SH-SY5Y (cell line): Measurements from ENCODE around the gene GSTT2.
"Not testable (repeated sequence)": the region's sequence is repeated elsewhere in the genome, so short reads cannot be mapped to it uniquely, and the experiment has no call there.

ENCODE experiments used
- GATA2 ChIP-seq: IDR thresholded peaks from 2 replicates; pipeline ENCODE4 v1.6.1; 2011; ENCODE audit warnings: mild to moderate bottlenecking, low read depth, low read length
- GATA3 ChIP-seq: IDR thresholded peaks from 2 replicates; pipeline ENCODE4 v1.6.1; 2011; ENCODE audit warnings: low read depth, mild to moderate bottlenecking, low read length, moderate library complexity

The GSTT2 gene

DNA sequence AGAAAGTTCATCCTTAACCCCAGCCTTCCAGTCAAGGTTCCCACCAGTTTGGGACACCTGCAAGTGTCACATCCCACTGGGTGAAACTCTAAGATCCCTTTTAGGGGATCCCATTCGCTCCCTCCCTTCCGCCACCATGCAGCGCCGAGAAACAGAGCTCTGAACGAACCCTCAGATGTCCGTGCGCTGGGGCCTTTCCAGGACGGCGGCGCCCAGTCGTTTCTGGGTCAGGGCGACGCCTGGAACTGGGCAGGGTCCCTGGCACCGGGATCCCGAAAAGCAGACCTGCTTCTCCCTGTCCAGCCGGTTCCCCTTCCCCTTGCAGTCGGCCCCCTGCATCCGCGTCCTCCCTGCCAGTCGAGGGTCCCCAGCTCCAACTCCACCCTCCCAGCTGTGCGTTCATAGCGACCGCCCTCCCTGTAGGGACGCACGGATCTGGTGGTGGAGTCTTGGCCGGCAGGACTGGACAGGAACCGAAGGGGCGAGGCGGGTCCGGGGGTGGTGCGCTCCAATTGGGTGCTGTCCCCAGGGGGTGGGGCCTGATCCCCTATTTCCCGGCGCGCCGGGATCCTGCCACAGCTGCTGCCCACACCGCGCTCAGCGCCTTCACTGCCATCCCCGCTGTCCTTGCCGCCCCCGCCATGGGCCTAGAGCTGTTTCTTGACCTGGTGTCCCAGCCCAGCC is at the start of gene GSTT2:
Gene GSTT2, plus strand, starts transcription at position 578 of the 684 bp plus-strand sequence.
- TF ChIP-seq GATA3, GATA2: not testable (repeated sequence)

DNA sequence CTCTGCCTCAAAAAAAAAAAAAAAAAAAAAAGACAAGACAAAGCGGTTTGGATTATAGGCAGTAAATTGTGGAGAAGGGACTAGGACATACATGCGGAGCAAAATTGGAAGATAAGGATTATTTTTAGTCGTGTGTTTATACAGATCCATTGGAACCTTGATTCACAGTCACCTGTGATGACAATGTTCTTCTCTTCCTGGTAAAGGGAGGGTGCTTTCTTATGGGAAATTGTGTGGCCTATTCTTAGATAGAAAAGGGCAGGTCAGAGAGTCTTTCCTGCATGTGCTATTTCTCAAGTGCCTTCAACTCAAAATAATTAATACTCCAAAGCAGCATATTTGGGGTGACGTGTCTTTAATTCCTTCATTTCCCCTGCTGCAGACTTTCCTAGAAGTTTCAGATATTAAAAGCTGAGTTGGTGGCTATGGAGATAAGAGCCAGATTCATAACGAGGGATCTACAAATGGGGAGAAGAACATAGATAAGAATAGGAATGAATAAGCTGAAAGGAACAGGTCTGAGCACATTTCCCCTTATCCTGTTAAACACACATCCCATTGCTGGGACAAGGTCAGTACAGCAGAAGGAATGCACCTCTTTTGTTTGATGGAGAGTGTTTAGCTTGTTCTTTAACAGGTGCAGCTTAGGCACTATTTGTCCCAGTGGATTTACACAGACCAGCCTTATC is 41.5 kb upstream of the GSTT2 start:
- no peak for TF ChIP-seq GATA2
- no peak for TF ChIP-seq GATA3

DNA sequence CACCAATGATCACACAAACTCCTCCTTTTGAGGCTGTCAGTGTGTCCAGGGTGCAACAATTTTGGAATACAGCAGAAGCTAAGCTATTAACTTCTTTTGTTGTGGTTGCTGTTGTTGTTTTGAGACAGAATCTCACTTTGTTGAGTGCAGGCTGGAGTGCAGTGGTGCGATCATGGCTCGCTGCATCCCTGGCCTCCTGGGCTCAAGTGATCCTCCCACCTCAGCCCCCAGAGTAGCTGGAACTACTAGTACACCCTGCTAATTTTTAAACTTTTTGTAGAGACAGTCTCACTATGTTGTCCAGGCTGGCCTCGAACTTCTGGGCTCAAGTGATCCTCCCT is 40.9 kb upstream of the GSTT2 start:
- TF ChIP-seq GATA3 (no peak), GATA2 (no peak)

DNA sequence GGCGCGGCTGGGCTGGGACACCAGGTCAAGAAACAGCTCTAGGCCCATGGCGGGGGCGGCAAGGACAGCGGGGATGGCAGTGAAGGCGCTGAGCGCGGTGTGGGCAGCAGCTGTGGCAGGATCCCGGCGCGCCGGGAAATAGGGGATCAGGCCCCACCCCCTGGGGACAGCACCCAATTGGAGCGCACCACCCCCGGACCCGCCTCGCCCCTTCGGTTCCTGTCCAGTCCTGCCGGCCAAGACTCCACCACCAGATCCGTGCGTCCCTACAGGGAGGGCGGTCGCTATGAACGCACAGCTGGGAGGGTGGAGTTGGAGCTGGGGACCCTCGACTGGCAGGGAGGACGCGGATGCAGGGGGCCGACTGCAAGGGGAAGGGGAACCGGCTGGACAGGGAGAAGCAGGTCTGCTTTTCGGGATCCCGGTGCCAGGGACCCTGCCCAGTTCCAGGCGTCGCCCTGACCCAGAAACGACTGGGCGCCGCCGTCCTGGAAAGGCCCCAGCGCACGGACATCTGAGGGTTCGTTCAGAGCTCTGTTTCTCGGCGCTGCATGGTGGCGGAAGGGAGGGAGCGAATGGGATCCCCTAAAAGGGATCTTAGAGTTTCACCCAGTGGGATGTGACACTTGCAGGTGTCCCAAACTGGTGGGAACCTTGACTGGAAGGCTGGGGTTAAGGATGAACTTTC is 18.7 kb upstream of the GSTT2 start, which contains the start of gene GSTT2B:
Gene GSTT2B, minus strand, starts transcription at position 112 of the 688 bp plus-strand sequence. Its CDS starts 64 bp downstream, at position 48.
- not testable (repeated sequence) for TF ChIP-seq GATA2, GATA3

DNA sequence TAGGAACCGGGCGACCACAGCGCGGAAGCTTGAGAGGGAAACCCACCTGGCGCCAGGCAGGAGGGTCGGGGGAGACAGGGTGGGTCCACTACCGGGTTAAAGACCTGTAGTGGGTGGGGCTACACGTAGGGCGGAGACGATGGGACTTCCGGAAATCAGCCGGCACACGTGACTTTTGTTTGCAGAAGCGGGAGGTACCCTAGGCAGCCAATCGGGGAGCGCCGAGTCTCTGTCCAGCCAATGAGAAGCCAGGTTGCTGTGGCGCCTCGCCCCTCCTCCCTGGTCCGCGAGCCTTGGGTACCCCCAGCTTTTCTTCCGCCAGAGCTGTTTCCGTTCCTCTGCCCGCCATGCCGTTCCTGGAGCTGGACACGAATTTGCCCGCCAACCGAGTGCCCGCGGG is 13.4 kb upstream of the GSTT2 start, which contains the start of gene DDTL:
Gene DDTL, plus strand, starts transcription at position 321 of the 400 bp plus-strand sequence. Its CDS starts 27 bp downstream, at position 348.
- not testable (repeated sequence) for TF ChIP-seq GATA3, GATA2

DNA sequence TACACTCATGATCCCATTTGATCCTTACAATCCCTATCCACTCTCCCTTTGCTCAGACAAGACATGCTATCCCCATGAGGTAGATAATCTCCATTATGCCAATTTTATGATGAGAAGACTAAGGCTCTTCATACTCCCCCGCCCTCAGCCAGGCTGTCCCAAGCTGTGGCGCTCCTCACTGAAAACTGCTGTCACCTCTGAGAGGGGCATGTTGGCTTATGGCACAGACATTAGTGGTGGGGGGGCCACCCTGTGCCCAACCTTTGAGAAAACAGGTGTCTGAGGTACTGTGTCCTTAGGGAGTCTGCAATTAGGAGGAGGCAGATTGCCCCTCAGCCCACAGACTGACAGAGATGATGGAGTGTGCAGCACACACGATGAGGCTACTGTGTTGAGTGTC is 10.9 kb upstream of the GSTT2 start:
- no peak for TF ChIP-seq GATA3
- no peak for TF ChIP-seq GATA2

DNA sequence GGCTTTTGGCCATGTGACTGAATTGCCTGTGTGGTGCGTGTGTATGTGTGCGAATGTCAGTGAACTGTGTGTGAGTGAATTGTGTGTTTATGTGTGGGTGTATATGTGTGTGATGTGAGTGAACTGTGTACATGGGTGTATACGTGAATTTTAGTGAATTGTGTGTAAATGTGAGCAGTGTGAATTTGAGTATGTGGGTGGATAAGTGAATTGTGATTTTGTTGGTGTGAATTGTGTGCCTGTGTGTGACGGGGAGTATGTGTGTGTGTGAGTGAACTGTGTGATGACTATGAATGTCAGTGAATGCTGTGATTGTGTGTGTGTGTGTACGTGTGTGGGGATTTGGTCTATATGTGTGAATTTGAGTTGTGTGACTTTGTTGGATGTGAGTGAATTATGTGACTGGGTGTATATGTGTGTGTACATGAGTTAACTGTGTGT is 9.7 kb upstream of the GSTT2 start:
- TF ChIP-seq GATA3: no peak
- no peak for TF ChIP-seq GATA2

DNA sequence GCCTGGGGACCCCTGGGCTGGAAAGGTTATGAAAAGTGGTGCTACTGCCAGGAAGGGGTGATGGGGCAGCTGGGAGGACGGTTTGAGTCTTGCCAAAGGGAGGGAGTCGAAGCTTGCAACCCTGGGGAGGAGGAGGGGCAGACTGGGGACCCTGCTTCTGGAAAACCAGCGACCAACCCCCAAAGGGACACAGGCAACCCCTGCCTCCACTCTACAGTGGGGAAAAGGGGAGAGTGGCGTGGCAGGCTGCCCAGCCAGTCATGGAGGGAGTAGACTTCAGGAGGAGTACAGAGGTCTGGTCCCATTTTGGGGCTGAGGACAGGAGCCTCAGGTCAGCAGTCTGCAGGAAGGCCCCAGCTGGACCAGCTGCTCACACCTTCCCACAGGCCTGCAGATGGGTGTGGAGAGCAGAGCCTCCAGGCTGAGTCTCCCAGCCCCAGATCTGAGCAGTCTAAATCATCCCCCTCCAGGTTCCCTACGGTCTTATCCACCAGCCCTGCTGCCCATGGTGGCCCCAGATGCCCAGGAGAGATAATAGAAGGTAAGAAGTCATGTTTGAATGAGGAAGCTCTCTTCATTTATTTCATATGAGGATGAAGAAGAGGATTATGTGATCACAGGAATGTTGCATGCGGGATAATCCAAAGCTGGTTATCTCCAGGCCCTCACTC is 9.0 kb upstream of the GSTT2 start:
- TF ChIP-seq GATA3 (no peak), GATA2 (no peak)

DNA sequence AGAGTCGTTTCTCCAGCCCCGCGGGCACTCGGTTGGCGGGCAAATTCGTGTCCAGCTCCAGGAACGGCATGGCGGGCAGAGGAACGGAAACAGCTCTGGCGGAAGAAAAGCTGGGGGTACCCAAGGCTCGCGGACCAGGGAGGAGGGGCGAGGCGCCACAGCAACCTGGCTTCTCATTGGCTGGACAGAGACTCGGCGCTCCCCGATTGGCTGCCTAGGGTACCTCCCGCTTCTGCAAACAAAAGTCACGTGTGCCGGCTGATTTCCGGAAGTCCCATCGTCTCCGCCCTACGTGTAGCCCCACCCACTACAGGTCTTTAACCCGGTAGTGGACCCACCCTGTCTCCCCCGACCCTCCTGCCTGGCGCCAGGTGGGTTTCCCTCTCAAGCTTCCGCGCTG is 5.6 kb upstream of the GSTT2 start, which contains the start of gene DDT:
Gene DDT, minus strand, starts transcription at position 97 of the 400 bp plus-strand sequence. Its CDS starts 27 bp downstream, at position 70.
- not testable (repeated sequence) for TF ChIP-seq GATA2, GATA3

DNA sequence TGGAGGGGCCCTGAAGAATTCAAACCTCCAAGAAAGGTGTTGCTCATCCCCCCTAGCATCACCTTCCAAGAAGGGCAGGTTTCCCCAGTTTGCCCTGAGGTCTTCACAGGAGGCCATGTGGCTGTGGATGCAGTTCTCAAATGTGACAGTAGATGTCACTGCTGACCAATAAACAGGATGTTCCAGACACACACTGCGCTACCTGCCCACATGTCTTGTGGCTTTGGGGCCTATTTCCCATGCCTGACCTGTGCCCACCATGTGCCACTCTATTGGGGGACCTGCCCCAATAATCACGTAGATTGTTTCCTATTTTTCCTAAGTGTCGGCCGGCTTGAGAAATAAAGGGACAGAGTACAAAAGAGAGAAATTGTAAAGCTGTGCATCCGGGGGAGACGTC is 4.5 kb downstream of the GSTT2 start:
- TF ChIP-seq GATA2 (no peak), GATA3 (no peak)

DNA sequence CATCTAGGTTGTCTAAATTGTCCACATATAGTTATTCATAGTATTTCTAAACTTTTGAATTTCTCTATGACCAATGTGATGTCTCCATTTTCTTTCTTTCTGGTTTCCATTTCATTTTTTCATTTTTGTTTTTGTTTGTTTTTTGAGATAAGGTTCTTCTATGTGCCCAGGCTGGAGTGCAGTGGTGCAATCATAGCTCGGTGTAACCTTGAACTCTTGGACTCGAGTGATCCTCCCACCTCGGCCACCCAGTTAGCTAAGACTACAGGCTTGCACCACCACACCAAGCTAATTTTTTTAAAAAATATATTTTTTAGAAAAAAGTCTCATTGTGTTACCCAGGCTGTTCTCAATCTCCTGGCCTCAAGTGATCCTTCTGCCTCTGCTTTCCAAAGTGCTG is 17.2 kb downstream of the GSTT2 start:
- no peak for TF ChIP-seq GATA2
- TF ChIP-seq GATA3: no peak

DNA sequence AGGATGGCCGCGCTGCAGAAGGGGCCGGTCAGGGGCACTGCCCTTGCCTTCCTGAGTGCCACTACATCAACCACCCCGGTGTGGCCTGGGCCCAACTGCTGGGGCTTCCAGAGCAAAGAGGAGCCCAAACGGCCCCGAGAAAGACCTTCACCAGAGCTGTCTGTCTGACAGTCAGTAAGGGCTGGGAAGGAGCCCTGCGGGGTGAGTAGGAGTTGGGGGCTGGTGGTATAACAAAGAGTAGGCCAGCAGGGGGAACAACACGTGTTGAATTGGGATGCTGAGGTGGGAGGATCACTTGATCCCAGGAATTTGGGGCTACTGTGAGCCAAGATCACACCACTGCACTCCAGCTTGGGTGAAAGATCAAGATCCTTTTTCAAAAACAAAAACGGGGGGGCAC is 21.4 kb downstream of the GSTT2 start:
- TF ChIP-seq GATA2: no peak
- TF ChIP-seq GATA3: no peak

DNA sequence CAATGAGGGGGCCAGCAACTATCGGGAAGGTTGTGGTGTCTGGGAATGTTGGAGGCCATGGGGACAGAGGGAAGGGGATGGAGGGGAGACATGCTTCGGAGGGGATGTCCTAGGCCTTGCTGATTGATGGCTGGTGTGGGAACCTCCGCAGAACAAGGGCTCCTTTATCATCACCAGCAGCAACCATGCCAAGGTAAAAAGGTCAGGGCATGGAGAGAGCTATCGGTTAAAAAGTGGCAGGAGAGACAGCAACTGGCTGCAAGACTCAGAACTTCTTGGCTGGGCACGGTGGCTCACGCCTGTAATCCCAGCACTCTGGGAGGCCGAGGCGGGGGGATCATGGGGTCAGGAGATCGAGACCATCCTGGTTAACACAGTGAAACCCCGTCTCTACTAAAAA is 22.3 kb downstream of the GSTT2 start:
- TF ChIP-seq GATA3 (no peak), GATA2 (no peak)

DNA sequence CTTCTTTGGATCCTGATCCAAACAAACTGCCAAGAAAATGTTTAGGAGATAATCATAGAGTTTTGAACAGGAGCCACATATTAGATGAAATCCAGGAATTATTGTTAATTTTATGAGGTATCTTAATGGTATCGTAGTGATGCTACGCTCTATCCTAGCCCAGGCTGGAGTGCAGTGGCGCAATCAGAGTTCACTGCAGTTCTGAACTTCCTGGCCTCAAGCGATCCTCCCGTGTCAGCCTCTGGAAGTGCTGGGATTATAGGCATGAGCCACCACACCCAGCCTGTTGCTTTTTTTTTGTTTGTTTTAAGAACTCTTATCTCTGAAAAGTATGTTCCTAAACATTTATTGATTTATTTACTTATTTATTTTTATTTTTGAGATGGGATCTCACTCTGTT is 22.9 kb downstream of the GSTT2 start:
- no peak for TF ChIP-seq GATA2
- TF ChIP-seq GATA3: no peak

DNA sequence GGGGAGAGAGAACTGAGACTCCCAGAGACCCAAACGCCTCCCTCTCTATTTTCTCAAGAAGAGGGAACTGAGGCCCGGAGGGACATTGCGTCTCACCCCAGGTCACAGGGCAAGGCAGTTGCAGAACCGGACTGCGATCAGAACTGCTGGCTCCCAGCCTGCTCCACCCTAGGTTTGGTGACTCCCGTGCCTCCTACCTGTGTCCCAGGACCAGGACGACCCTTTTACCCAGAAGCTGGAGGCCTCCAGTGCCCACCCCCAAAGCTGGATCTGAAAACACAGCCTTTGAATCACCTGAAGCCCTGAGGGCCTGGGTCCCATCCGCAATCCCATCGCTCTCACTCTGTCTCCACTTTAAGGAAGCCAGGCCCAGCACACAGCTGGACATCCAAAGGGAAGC is 24.0 kb downstream of the GSTT2 start:
- TF ChIP-seq GATA2 (no peak), GATA3 (no peak)
